H1 (cell line): ENCODE results near the gene DNAH8. TPM values are rescaled to one million over a fixed set of nuclear protein-coding genes. Genes with fewer than 3 reads are reported as not detected.

Experiments
- CTCF ChIA-PET: fragments of 300-600 bp; sonication (Branson Sonifier 250); formaldehyde crosslinking; loops from one replicate; lab custom pipeline; 2021; ENCODE audit not compliant: partially characterized antibody; lab: Charles Lee
- POLR2A ChIA-PET: fragments of 300-600 bp; sonication (Branson Sonifier 250); formaldehyde crosslinking; loops from one replicate; lab custom pipeline; 2021; ENCODE audit warnings: inconsistent platforms; ENCODE audit not compliant: partially characterized antibody; lab: Charles Lee
- DNase-seq, 2 experiments: peaks; one replicate each; pipeline versions ENCODE4 v3.0.0 to v3.0.0-alpha.2; 2010 to 2022; ENCODE audit warnings: low spot score in 2 of 2, low read depth in 1 of 2, mixed read lengths in 1 of 2
- FAIRE-seq: peaks from 2 replicates; lab custom pipeline; 2011; peaks lifted over from hg19 to GRCh38; lab: Jason Lieb, UNC
- H2AFZ ChIP-seq: 2 replicates; pipeline ENCODE4 v1.8.1; 2012; ENCODE audit warnings: low read length, inconsistent platforms
- H2AK5ac ChIP-seq: 2 replicates; pipeline ENCODE4 v1.6.1; 2013; ENCODE audit warnings: low read depth, low read length
- H2BK120ac ChIP-seq: replicated peaks from 2 replicates; pipeline ENCODE3; 2013; ENCODE audit warnings: low read depth, low read length, inconsistent platforms
- H2BK12ac ChIP-seq: 2 replicates; pipeline ENCODE4 v1.6.1; 2013; ENCODE audit warnings: low read depth, low read length
- H2BK15ac ChIP-seq: 2 replicates; pipeline ENCODE4 v1.6.1; 2013; ENCODE audit warnings: low read length
- H2BK20ac ChIP-seq: 2 replicates; pipeline ENCODE4 v1.6.1; 2013; ENCODE audit warnings: low read length
- H2BK5ac ChIP-seq: 2 replicates; pipeline ENCODE4 v1.6.1; 2013; ENCODE audit warnings: low read depth, low read length
- H3K14ac ChIP-seq: 2 replicates; pipeline ENCODE4 v1.6.1; 2013; ENCODE audit warnings: inconsistent platforms; ENCODE audit not compliant: insufficient read length
- H3K18ac ChIP-seq: 2 replicates; pipeline ENCODE4 v1.6.1; 2013; ENCODE audit warnings: low read length; ENCODE audit errors: extremely low read depth
- H3K23ac ChIP-seq: 2 replicates; pipeline ENCODE4 v1.6.1; 2013; ENCODE audit warnings: inconsistent platforms; ENCODE audit not compliant: insufficient read length
- H3K23me2 ChIP-seq: 2 replicates; pipeline ENCODE4 v1.6.1; 2013; ENCODE audit warnings: low read depth, low read length
- H3K27ac ChIP-seq: 2 replicates; pipeline ENCODE4 v1.6.1; 2011; ENCODE audit warnings: low read depth, low read length, inconsistent platforms
- H3K27me3 ChIP-seq, 4 experiments: replicated peaks in 1 of 4; 1 replicate in 1 of 4; 2 replicates in 3 of 4; pipeline versions ENCODE4 v1.6.1 to v1.8.1; 2011 to 2013; ENCODE audit warnings: low read length in 3 of 4, mild to moderate bottlenecking in 3 of 4, inconsistent platforms in 2 of 4, mixed read lengths in 2 of 4, moderate library complexity in 1 of 4; ENCODE audit not compliant: control insufficient read depth in 3 of 4, insufficient read depth in 3 of 4; ENCODE audit errors: extremely low read depth in 1 of 4
- H3K36me3 ChIP-seq, 4 experiments: 2 replicates each; pipeline versions ENCODE4 v1.6.1 to v1.8.1; 2011 to 2013; ENCODE audit warnings: mild to moderate bottlenecking in 4 of 4, low read length in 3 of 4, moderate library complexity in 2 of 4, control low read depth in 1 of 4, inconsistent platforms in 1 of 4; ENCODE audit not compliant: insufficient read depth in 4 of 4, control insufficient read depth in 2 of 4
- H3K4ac ChIP-seq: replicated peaks from 2 replicates; pipeline ENCODE3; 2013; ENCODE audit warnings: low read length, low read depth, mixed read lengths, inconsistent platforms; ENCODE audit not compliant: insufficient read length
- H3K4me1 ChIP-seq, 4 experiments: replicated peaks in 1 of 4; 1 replicate in 1 of 4; 2 replicates in 3 of 4; pipeline versions ENCODE4 v1.6.1 to v1.8.1; 2011 to 2013; ENCODE audit warnings: low read length in 3 of 4, inconsistent platforms in 2 of 4, mixed read lengths in 1 of 4; ENCODE audit not compliant: insufficient read depth in 4 of 4, control insufficient read depth in 3 of 4
- H3K4me2 ChIP-seq, 2 experiments: 2 replicates each; pipeline versions ENCODE4 v1.6.1 to v1.8.1; 2011 to 2013; ENCODE audit warnings: low read depth in 2 of 2, low read length in 2 of 2, control low read depth in 1 of 2, inconsistent platforms in 1 of 2, mild to moderate bottlenecking in 1 of 2; ENCODE audit not compliant: insufficient read depth in 1 of 2
- H3K4me3 ChIP-seq, 4 experiments: fragments of 200-600, 300-600 bp in 1 of 4; sonication (generic), shearing (Covaris generic), sonication (Bioruptor Twin) in 1 of 4; 2 replicates each; pipeline versions ENCODE4 v1.5.1 to v1.8.1; 2011 to 2016; ENCODE audit warnings: low read length in 4 of 4, low read depth in 3 of 4, control low read depth in 2 of 4, inconsistent platforms in 2 of 4, mild to moderate bottlenecking in 2 of 4, mixed read lengths in 1 of 4, moderate library complexity in 1 of 4; ENCODE audit not compliant: insufficient read depth in 2 of 4; ENCODE audit errors: extremely low read depth in 1 of 4
- H3K56ac ChIP-seq: replicated peaks from 2 replicates; pipeline ENCODE3; 2013; ENCODE audit warnings: low read depth, mild to moderate bottlenecking, mixed read lengths, low read length, inconsistent platforms; ENCODE audit not compliant: insufficient read length
- H3K79me1 ChIP-seq: 2 replicates; pipeline ENCODE4 v1.6.1; 2013; ENCODE audit warnings: low read depth, low read length, control low read depth
- H3K79me2 ChIP-seq, 2 experiments: 2 replicates each; pipeline versions ENCODE4 v1.6.1 to v1.8.1; 2012 to 2013; ENCODE audit warnings: low read length in 2 of 2, mild to moderate bottlenecking in 2 of 2, inconsistent platforms in 1 of 2; ENCODE audit not compliant: insufficient read depth in 2 of 2, control insufficient read depth in 1 of 2
- H3K9ac ChIP-seq, 4 experiments: replicated peaks in 1 of 4; 1 replicate in 1 of 4; 2 replicates in 3 of 4; pipeline versions ENCODE4 v1.6.1 to v1.8.1; 2011 to 2013; ENCODE audit warnings: low read depth in 3 of 4, low read length in 3 of 4, control low read depth in 2 of 4, mild to moderate bottlenecking in 2 of 4, moderate library complexity in 2 of 4, inconsistent platforms in 1 of 4; ENCODE audit errors: extremely low read depth in 1 of 4
- H3K9me3 ChIP-seq, 2 experiments: 2 replicates each; pipeline versions ENCODE4 v1.6.1 to v1.8.1; 2012 to 2013; ENCODE audit warnings: mild to moderate bottlenecking in 2 of 2, moderate library complexity in 2 of 2, control low read depth in 1 of 2, inconsistent platforms in 1 of 2, low read depth in 1 of 2, low read length in 1 of 2, mixed read lengths in 1 of 2; ENCODE audit not compliant: insufficient read depth in 2 of 2
- H4K20me1 ChIP-seq, 2 experiments: replicated peaks in 1 of 2; 2 replicates each; pipeline versions ENCODE3 to v1.8.1; 2011 to 2013; ENCODE audit warnings: inconsistent platforms in 2 of 2, low read length in 2 of 2, mild to moderate bottlenecking in 1 of 2; ENCODE audit not compliant: insufficient read depth in 2 of 2, control insufficient read depth in 1 of 2
- H4K5ac ChIP-seq: 2 replicates; pipeline ENCODE4 v1.6.1; 2013; ENCODE audit warnings: low read length, low read depth, mixed read lengths, inconsistent platforms; ENCODE audit not compliant: insufficient read length
- H4K8ac ChIP-seq: 2 replicates; pipeline ENCODE4 v1.8.0; 2013; ENCODE audit warnings: mild to moderate bottlenecking, moderate library complexity, low read length, inconsistent platforms; ENCODE audit not compliant: insufficient read depth; ENCODE audit errors: extremely low read depth
- H4K91ac ChIP-seq: replicated peaks from 2 replicates; pipeline ENCODE3; 2013; ENCODE audit warnings: low read length, mixed read lengths, inconsistent platforms; ENCODE audit not compliant: insufficient read length
- ASH2L ChIP-seq: fragments of 200-600, 300-600 bp; sonication (generic); IDR thresholded peaks from one replicate; pipeline ENCODE4 v1.7.1; 2017; ENCODE audit warnings: low read length
- BRCA1 ChIP-seq: IDR thresholded peaks from 2 replicates; pipeline ENCODE4 v1.6.1; 2012; ENCODE audit warnings: low read depth, low read length, improper control_type of control experiment
- CREB1 ChIP-seq: IDR thresholded peaks from 2 replicates; pipeline ENCODE4 v1.6.1; 2012; ENCODE audit warnings: inconsistent platforms
- CTBP2 ChIP-seq: IDR thresholded peaks from 2 replicates; pipeline ENCODE4 v1.7.0; 2011; ENCODE audit warnings: borderline replicate concordance, mild to moderate bottlenecking, moderate library complexity, mixed read lengths, low read length; ENCODE audit not compliant: insufficient read depth, insufficient read length
- EZH2 ChIP-seq: fragments of 200-600 bp; sonication (generic); IDR thresholded peaks from 2 replicates; pipeline ENCODE4 v1.7.1; 2012; ENCODE audit warnings: low read depth, mild to moderate bottlenecking, moderate library complexity, low read length, inconsistent platforms; ENCODE audit not compliant: severe bottlenecking
- HDAC2 ChIP-seq, 2 experiments: fragments of 300-600 bp in 1 of 2; sonication (generic) in 1 of 2; IDR thresholded peaks; 2 replicates each; pipeline ENCODE4 v1.6.1; 2011 to 2012; ENCODE audit warnings: low read depth in 2 of 2, low read length in 2 of 2, mild to moderate bottlenecking in 2 of 2, moderate library complexity in 2 of 2, borderline replicate concordance in 1 of 2, inconsistent platforms in 1 of 2
- HDAC6 ChIP-seq: IDR thresholded peaks from one replicate; pipeline ENCODE4 v1.7.1; 2012; ENCODE audit warnings: low read depth, mild to moderate bottlenecking, inconsistent platforms, low read length, moderate library complexity
- JUND ChIP-seq: IDR thresholded peaks from 2 replicates; pipeline ENCODE4 v1.6.1; 2011; ENCODE audit warnings: mild to moderate bottlenecking, improper control_type of control experiment, low read length
- KDM5A ChIP-seq: fragments of 200-600 bp; IDR thresholded peaks from 2 replicates; pipeline ENCODE4 v1.7.1; 2012; ENCODE audit warnings: mild to moderate bottlenecking, low read length, inconsistent platforms, mixed read lengths
- POU5F1 ChIP-seq: IDR thresholded peaks from 2 replicates; pipeline ENCODE4 v1.6.1; 2011; ENCODE audit warnings: low read depth, mild to moderate bottlenecking, low read length, moderate library complexity
- RAD21 ChIP-seq, 2 experiments: IDR thresholded peaks in 1 of 2; conservative IDR thresholded peaks in 1 of 2; 2 replicates each; pipeline ENCODE4 v1.6.1; 2011; ENCODE audit warnings: low read depth in 2 of 2, low read length in 2 of 2, improper control_type of control experiment in 1 of 2, inconsistent platforms in 1 of 2, mild to moderate bottlenecking in 1 of 2, moderate library complexity in 1 of 2
- RNF2 ChIP-seq: fragments of 200-900, 300-1000 bp; sonication (generic); IDR thresholded peaks from 2 replicates; pipeline ENCODE4 v1.7.1; 2016; ENCODE audit warnings: borderline replicate concordance, low read depth, mild to moderate bottlenecking, antibody characterized with exemption, low read length; ENCODE audit not compliant: poor library complexity, severe bottlenecking; ENCODE audit errors: missing control alignments
- TAF7 ChIP-seq: optimal IDR thresholded peaks from 2 replicates; pipeline ENCODE3; 2011; ENCODE audit warnings: low read depth, mild to moderate bottlenecking, inconsistent platforms, low read length, moderate library complexity, borderline replicate concordance
- WGBS, 2 experiments: shearing (Covaris generic) in 1 of 2; methylation state at CpG; one replicate each; pipeline versions ENCODE4 v1.1.6 to v1.1.7; 2013 to 2015; ENCODE audit warnings: low lambda C conversion rate in 2 of 2, mixed read lengths in 2 of 2, inconsistent platforms in 1 of 2, low coverage in 1 of 2, missing lambda C conversion rate in 1 of 2; ENCODE audit not compliant: insufficient replicate concordance in 2 of 2, insufficient coverage in 1 of 2, insufficient read length in 1 of 2; ENCODE audit errors: extremely low coverage in 1 of 2, missing lambda C conversion rate in 1 of 2; 5-methylcytosine and 5-hydroxymethylcytosine counted together
- polyA plus RNA-seq, 7 experiments: library from polyadenylated mRNA; depleted of rRNA in 3 of 7; stranded (reverse) in 5 of 7; unstranded in 2 of 7; fragments of >200 nt in 5 of 7; fragments of 200-250 nt in 2 of 7; gene quantifications; 1 replicate in 5 of 7; 2 replicates in 1 of 7; 4 replicates in 1 of 7; pipeline versions ENCODE4 v1.2.1 to v1.2.3, GENCODE V29; 2011 to 2013; ENCODE audit warnings: missing spikeins in 2 of 7, mixed read lengths in 2 of 7
- total RNA-seq: library from RNA; stranded (reverse); fragmentation: NEBNext Ultra II Directional; extraction: Animal tissue kit (Norgen Biotek cat#: 25700); gene quantifications from 2 replicates; pipeline ENCODE4 v1.2.1, GENCODE V29; 2021

DNAH8 gene
- total and polyA plus RNA-seq, 2 of the 8 experiments (the other 6 are each of a cell fraction or from before 2014, with no cell fraction given): under 0.01 TPM; not detected in 1

GRCh38 chr6:38804358-38804757 is 89.2 kb downstream of the DNAH8 start:
- Histone ChIP-seq H2AFZ (no peak overlapping the region), H2BK5ac (no peak overlapping the region), H2BK15ac (no peak overlapping the region), H2BK120ac (no peak overlapping the region), H4K91ac (no peak overlapping the region), H4K20me1 (peaks cover 0 to 1% of the 10 kb centered on the region in 2 experiments), H2AK5ac (no peak overlapping the region), H3K56ac (no peak overlapping the region), H3K14ac (no peak overlapping the region), H3K9ac (no peak overlapping the region), H3K4me2 (no peak overlapping the region), H2BK12ac (no peak overlapping the region), H3K27ac (no peak overlapping the region), H2BK20ac (no peak overlapping the region), H3K4me1 (peaks cover 0 to 2% (median 0%) of the 10 kb centered on the region in 4 experiments; a peak in 1 of 7 replicates), H3K79me2 (no peaks in the 10 kb centered on the region), H3K36me3 (no peaks in the 10 kb centered on the region), H4K8ac (no peak overlapping the region), H4K5ac (no peak overlapping the region), H3K4me3 (no peak overlapping the region), H3K4ac (no peak overlapping the region), H3K23me2 (no peaks in the 10 kb centered on the region), H3K23ac (no peak overlapping the region), H3K18ac (no peak overlapping the region), H3K9me3 (no peaks in the 10 kb centered on the region), H3K27me3 (no peaks in the 10 kb centered on the region), H3K79me1 (no peaks in the 10 kb centered on the region)
- POLR2A ChIA-PET: no interaction called here
- WGBS, 2 experiments: 83% methylated on average over 4 of the region's 4 CpGs; no CpG with 5 or more reads in 1 of the 2 experiments
- TF ChIP-seq CREB1: no peak
- no peak for TF ChIP-seq BRCA1
- no peak for TF ChIP-seq POU5F1
- no peak for TF ChIP-seq HDAC2 (IDR thresholded peaks at IDR 0.05; ENCODE audit: borderline replicate concordance in 1 of 2, low read depth in 2 of 2, low read length in 2 of 2)
- no peak for TF ChIP-seq EZH2
- TF ChIP-seq CTBP2: no peak
- no peak for TF ChIP-seq JUND
- no peak for TF ChIP-seq ASH2L
- no peak for TF ChIP-seq RNF2
- TF ChIP-seq HDAC6: no peak
- TF ChIP-seq KDM5A: no peak
- no peak for TF ChIP-seq TAF7
- no peak for TF ChIP-seq RAD21 (IDR thresholded peaks at IDR 0.05 in 1 of 2, conservative IDR thresholded peaks at IDR 0.05 in 1 of 2; ENCODE audit: low read depth in 2 of 2, low read length in 2 of 2)
- CTCF ChIA-PET: interaction anchor here (0.6 to 1.3 kb wide), 10 partner anchors 12 to 876 kb away, joined by 3 to 5 read pairs (median 3); no protein-coding TSS in a partner anchor
- FAIRE-seq (peak; percentile 13), DNase-seq (no peak)
